Neutrophil (primary cell): ENCODE measurements around the gene FXYD3.

Experiments used
- H3K27ac ChIP-seq: fragments of 200-600 bp; sonication (generic); 2 replicates; pipeline ENCODE4 v1.5.1; 2016; ENCODE audit warnings: mild to moderate bottlenecking, moderate library complexity
- H3K27me3 ChIP-seq: fragments of 200-600 bp; sonication (generic); 2 replicates; pipeline ENCODE4 v1.6.0; 2016; ENCODE audit warnings: mild to moderate bottlenecking
- H3K36me3 ChIP-seq: fragments of 200-600 bp; sonication (generic); 2 replicates; pipeline ENCODE4 v1.5.1; 2017
- H3K4me1 ChIP-seq, 2 experiments: fragments of 200-600 bp in 1 of 2; sonication (generic) in 1 of 2; 1 replicate in 1 of 2; 2 replicates in 1 of 2; pipeline versions ENCODE4 v1.5.1 to v1.6.1; 2013 to 2016; ENCODE audit warnings: low read depth in 1 of 2, low read length in 1 of 2, mild to moderate bottlenecking in 1 of 2, moderate library complexity in 1 of 2; ENCODE audit not compliant: control insufficient read depth in 1 of 2, insufficient read depth in 1 of 2
- H3K4me3 ChIP-seq, 2 experiments: fragments of 200-600 bp in 1 of 2; sonication (generic) in 1 of 2; 1 replicate in 1 of 2; 2 replicates in 1 of 2; pipeline ENCODE4 v1.5.1; 2013 to 2016; ENCODE audit warnings: low read depth in 1 of 2, low read length in 1 of 2, mild to moderate bottlenecking in 1 of 2, moderate library complexity in 1 of 2
- H3K9me3 ChIP-seq: fragments of 200-600 bp; sonication (generic); 2 replicates; pipeline ENCODE4 v1.5.1; 2016
- TF ChIP-seq, protein P1 (sequence below): fragments of 200-600 bp; sonication (generic); IDR thresholded peaks from 2 replicates; pipeline ENCODE4 v1.5.1; 2016; ENCODE audit warnings: antibody characterized with exemption

The FXYD3 gene

GRCh38 chr19:35093430-35093829 is 22.2 kb upstream of the FXYD3 start:
- Histone ChIP-seq H3K4me1 (no peaks in the 10 kb centered on the region), H3K36me3 (no peaks in the 10 kb centered on the region), H3K9me3 (no peaks in the 10 kb centered on the region), H3K27ac (no peak overlapping the region), H3K27me3 (peaks cover 34% of the 10 kb centered on the region), H3K4me3 (no peak overlapping the region)
- TF ChIP-seq, protein P1, sequence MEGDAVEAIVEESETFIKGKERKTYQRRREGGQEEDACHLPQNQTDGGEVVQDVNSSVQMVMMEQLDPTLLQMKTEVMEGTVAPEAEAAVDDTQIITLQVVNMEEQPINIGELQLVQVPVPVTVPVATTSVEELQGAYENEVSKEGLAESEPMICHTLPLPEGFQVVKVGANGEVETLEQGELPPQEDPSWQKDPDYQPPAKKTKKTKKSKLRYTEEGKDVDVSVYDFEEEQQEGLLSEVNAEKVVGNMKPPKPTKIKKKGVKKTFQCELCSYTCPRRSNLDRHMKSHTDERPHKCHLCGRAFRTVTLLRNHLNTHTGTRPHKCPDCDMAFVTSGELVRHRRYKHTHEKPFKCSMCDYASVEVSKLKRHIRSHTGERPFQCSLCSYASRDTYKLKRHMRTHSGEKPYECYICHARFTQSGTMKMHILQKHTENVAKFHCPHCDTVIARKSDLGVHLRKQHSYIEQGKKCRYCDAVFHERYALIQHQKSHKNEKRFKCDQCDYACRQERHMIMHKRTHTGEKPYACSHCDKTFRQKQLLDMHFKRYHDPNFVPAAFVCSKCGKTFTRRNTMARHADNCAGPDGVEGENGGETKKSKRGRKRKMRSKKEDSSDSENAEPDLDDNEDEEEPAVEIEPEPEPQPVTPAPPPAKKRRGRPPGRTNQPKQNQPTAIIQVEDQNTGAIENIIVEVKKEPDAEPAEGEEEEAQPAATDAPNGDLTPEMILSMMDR = no peak

- Histone ChIP-seq H3K27ac (no peak overlapping the region), H3K9me3 (no peaks in the 10 kb centered on the region), H3K36me3 (no peaks in the 10 kb centered on the region), H3K27me3 (peaks cover 33% of the 10 kb centered on the region), H3K4me3 (no peak overlapping the region), H3K4me1 (no peaks in the 10 kb centered on the region)
- TF ChIP-seq, protein P1 = no peak
Measured at GRCh38 chr19:35093941-35094647, 21.5 kb upstream of the FXYD3 start.

DNA sequence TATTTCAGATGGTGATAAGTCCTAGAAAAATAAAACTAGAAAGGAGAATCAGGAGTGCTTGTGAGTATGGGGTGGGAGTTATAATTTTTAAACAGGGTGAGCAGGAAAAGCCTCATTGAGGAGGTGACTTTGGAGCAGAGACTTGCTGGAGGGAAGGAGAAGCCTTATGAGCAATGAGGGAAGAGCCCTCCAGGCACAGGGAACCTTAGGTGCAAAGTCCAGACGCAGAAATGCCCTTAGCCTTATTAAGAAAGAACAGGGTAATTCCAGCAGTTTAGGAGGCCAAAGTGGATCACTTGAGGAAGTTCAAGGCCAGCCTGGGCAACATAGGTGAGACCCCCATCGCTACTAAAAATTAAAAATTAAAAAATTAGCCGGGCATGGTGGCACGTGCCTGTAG is 21.0 kb upstream of the FXYD3 start:
- TF ChIP-seq, protein P1 = no peak
- Histone ChIP-seq H3K4me1 (no peaks in the 10 kb centered on the region), H3K4me3 (no peak overlapping the region), H3K36me3 (no peaks in the 10 kb centered on the region), H3K27me3 (peaks cover 27% of the 10 kb centered on the region), H3K27ac (no peak overlapping the region), H3K9me3 (no peaks in the 10 kb centered on the region)

DNA sequence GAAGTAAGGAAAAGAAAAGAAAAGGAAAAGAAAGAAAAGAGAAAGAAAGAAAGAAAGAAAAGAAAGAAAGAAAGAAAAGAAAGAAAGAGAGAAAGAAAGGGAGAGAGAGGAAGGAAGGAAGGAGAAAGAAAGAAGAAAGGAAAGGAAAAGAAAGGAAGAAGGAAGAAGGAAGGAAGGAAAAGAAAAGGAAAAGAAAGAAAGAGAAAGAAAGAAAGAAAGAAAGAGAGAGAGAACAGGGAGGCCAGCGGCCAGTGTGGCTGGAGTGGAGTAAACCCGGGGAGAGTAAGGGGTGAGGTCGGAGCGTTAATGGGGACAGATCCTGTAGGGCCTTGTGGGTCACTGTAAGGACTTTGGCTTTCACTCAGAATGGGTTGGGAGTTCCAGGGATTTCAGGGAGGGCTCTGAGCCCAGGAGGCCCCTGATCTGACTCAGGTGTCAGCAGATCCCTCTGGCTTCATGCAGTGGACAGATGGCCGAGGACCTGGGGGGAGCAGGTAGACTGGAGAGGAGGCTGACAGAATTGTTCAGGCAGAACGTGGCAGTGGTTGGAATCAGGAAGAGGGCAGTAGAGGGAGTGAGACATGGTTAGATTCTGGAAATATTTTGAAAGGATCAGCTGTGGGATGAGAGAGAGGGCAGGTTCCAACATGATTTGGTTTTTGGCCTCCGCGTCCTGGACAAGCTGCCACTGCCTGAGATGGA is 19.8 kb upstream of the FXYD3 start:
- TF ChIP-seq, protein P1 = no peak
- no peaks in the 10 kb centered on the region for H3K9me3 ChIP-seq
- H3K36me3 ChIP-seq = no peaks in the 10 kb centered on the region
- H3K4me1 ChIP-seq = no peaks in the 10 kb centered on the region
- H3K4me3 ChIP-seq = no peak overlapping the region
- H3K27me3 ChIP-seq = peaks cover 16% of the 10 kb centered on the region
- H3K27ac ChIP-seq = no peak overlapping the region

DNA sequence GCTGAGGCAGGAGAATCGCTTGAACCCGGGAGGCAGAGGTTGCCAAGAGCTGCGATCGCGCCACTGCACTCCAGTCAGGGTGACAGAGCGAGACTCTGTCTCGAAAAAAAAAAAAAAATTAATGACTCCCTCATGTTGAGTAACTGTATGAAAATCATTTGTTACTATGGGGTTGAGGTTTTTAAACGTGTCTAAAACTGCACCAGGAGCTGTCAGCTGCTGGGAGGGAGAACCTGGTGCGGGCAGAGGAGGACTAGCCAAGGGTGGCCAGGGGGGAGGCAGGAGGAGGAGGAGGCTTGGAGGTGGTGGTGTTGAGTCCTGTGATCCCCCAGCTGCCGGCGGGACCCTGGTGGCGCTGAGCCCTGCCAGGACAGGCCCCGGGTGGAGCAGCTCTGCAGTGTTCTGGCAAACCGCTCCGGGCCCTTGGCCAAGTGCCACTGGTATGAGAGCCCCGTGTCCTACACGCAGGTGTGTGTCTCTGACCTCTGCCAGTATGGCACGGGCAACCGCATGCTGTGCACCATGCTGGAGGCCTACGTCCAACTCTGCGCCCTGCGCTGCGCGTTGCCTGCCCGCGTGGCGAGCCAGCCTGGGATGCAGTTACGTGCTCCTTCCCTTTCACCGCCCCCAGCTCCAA is 17.1 kb upstream of the FXYD3 start:
- H3K9me3 ChIP-seq = no peaks in the 10 kb centered on the region
- H3K27me3 ChIP-seq = no peaks in the 10 kb centered on the region
- no peaks in the 10 kb centered on the region for H3K4me1 ChIP-seq
- H3K27ac ChIP-seq = no peak overlapping the region
- TF ChIP-seq, protein P1 = no peak
- no peak overlapping the region for H3K4me3 ChIP-seq
- H3K36me3 ChIP-seq = no peaks in the 10 kb centered on the region
